Karpas-422 (cell line): ENCODE data around the gene APOBEC2. TPM values are rescaled to one million over a fixed set of nuclear protein-coding genes. Genes with fewer than 3 reads are reported as not detected.

ENCODE experiments used
- DNase-seq: peaks from one replicate; pipeline ENCODE4 v3.0.0-alpha.2; 2015
- H2AFZ ChIP-seq: fragments of 200-600 bp; sonication (generic); 2 replicates; pipeline ENCODE4 v1.6.1; 2014; ENCODE audit warnings: antibody characterized with exemption, low read length, mixed read lengths
- H3K27ac ChIP-seq: fragments of 200-600 bp; sonication (generic); 2 replicates; pipeline ENCODE4 v1.5.1; 2014; ENCODE audit warnings: mild to moderate bottlenecking, low read length, moderate library complexity
- H3K27me3 ChIP-seq: fragments of 200-600 bp; sonication (generic); 2 replicates; pipeline ENCODE4 v1.6.1; 2014; ENCODE audit warnings: low read length, mixed read lengths
- H3K36me3 ChIP-seq: fragments of 200-600 bp; sonication (generic); 2 replicates; pipeline ENCODE4 v1.6.1; 2014; ENCODE audit warnings: low read length, mixed read lengths; ENCODE audit not compliant: insufficient read depth
- H3K4me1 ChIP-seq: fragments of 200-600 bp; sonication (generic); 2 replicates; pipeline ENCODE4 v1.6.1; 2014; ENCODE audit warnings: mild to moderate bottlenecking, low read length, mixed read lengths
- H3K4me2 ChIP-seq: fragments of 200-600 bp; sonication (generic); 2 replicates; pipeline ENCODE4 v1.6.1; 2014; ENCODE audit warnings: low read length, low read depth, mild to moderate bottlenecking; ENCODE audit not compliant: poor library complexity, severe bottlenecking
- H3K4me3 ChIP-seq: fragments of 200-600 bp; sonication (generic); 2 replicates; pipeline ENCODE4 v1.5.1; 2014; ENCODE audit warnings: mild to moderate bottlenecking, antibody characterized with exemption, low read length, mixed read lengths
- H3K79me2 ChIP-seq: fragments of 200-600 bp; sonication (generic); 2 replicates; pipeline ENCODE4 v1.6.1; 2014; ENCODE audit warnings: mild to moderate bottlenecking, low read length, mixed read lengths
- H3K9ac ChIP-seq: fragments of 200-600 bp; sonication (generic); 2 replicates; pipeline ENCODE4 v1.6.0; 2014; ENCODE audit warnings: low read length
- H3K9me2 ChIP-seq: fragments of 200-600 bp; sonication (generic), shearing (Covaris generic); replicated peaks from 2 replicates; pipeline ENCODE4 v1.6.0; 2014; ENCODE audit warnings: mild to moderate bottlenecking, low read length, moderate library complexity; ENCODE audit not compliant: insufficient read depth
- H3K9me3 ChIP-seq: fragments of 300-700, 200-600 bp; sonication (generic); 2 replicates; pipeline ENCODE4 v1.6.1; 2014; ENCODE audit warnings: low read length, mixed read lengths
- H4K20me1 ChIP-seq: fragments of 200-600 bp; sonication (generic); 2 replicates; pipeline ENCODE4 v1.6.1; 2014; ENCODE audit warnings: mild to moderate bottlenecking, antibody characterized with exemption, low read length, low read depth; ENCODE audit not compliant: insufficient read depth
- total RNA-seq: library from RNA; depleted of rRNA; stranded (reverse); fragments of >200 nt; shearing (Covaris generic); gene quantifications from 2 replicates; pipeline ENCODE4 v1.2.3, GENCODE V29; 2014; ENCODE audit warnings: low replicate concordance

The APOBEC2 gene
- total RNA-seq, 1 experiment from 2014 or later: not detected

DNA sequence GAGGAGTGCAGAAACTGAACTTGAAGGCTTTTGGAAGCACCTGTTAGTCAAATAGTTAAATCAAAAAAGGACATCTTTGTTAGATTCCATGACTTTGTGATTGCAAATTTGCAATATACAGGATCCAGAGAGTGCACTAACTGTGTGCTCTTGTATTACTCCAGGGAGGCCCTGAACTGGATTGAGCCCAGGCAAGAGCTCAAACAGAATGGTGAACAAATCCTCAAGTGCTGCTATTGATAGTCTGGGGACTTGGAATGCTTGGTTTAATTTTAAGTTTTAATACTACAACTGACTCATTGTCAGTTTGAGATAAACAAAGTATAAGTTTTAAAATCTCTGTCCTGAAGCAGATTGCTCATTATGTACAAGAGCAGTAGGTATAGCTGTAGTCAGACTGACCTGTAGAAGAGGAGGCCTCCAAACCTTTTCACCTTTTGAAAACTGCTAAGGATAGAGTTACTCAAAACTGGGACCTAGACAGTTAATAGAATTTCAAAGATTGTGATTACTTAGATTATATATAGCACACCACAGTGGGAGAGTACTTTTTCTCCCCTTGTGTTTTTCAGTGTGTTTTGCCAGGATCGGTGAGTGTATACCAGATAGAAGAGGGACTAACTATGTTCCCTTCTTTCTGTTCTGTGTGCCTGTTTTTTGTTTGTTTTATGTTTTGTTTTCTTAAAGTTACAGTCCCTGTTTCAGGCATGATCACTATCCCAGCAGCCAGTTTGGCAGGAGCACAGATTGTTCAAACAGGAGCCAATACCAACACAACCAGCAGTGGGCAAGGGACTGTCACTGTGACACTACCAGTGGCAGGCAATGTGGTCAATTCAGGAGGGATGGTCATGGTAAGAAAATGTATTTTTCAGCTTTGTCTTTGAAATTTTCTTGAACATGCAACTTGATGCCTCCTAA, 38.1 kb downstream of the APOBEC2 start:
- H3K4me3 ChIP-seq: no peak overlapping the region
- peaks cover 64% of the 10 kb centered on the region; the same call in 1 of the 2 replicates for H3K36me3 ChIP-seq
- no peaks in the 10 kb centered on the region for H3K4me1 ChIP-seq
- peaks cover 9% of the 10 kb centered on the region for H3K79me2 ChIP-seq
- H3K27me3 ChIP-seq: no peaks in the 10 kb centered on the region
- no peak overlapping the region for H3K9ac ChIP-seq
- no peak overlapping the region for H3K4me2 ChIP-seq
- H4K20me1 ChIP-seq: no peaks in the 10 kb centered on the region
- no peaks in the 10 kb centered on the region for H3K9me3 ChIP-seq
- no peak overlapping the region for H3K27ac ChIP-seq
- no peak overlapping the region for H2AFZ ChIP-seq
- DNase-seq: no peak
- no peaks in the 10 kb centered on the region for H3K9me2 ChIP-seq

DNA sequence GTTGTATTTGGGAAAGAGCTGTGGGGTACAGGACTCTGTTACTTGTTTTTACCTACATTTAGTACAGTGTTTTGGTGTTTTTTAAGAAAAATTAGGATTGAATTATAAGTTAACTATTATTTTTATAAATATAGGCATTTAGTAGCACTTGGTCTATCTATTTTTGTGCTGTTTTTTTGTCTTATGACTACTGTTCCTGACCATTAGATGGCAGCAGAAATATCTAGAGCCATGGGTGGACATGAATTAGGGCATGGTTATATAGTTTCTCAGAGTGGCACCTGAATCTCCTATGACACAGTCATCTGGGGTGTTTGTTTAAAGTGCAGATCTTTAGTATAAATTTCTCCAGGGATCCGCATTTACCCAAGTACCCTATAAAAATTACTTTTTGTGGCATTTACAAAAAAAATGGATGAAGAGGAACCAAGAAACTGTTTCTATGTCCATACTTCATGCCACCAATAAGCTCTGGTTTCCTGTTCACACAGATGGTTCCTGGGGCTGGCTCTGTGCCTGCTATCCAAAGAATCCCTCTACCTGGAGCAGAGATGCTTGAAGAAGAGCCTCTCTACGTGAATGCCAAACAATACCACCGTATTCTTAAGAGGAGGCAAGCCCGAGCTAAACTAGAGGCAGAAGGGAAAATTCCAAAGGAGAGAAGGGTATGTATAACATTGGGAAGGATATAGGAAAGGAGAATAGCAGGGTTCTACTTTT, 39.6 kb downstream of the APOBEC2 start:
- Histone ChIP-seq H3K27ac (no peak overlapping the region), H3K9me2 (no peaks in the 10 kb centered on the region), H3K9ac (no peak overlapping the region), H3K4me3 (no peak overlapping the region), H3K4me1 (no peaks in the 10 kb centered on the region), H2AFZ (no peak overlapping the region), H3K36me3 (peaks cover 63% of the 10 kb centered on the region; the same call in 1 of the 2 replicates), H3K79me2 (peaks cover 4% of the 10 kb centered on the region; the same call in 1 of the 2 replicates), H3K27me3 (no peaks in the 10 kb centered on the region), H3K9me3 (no peaks in the 10 kb centered on the region), H4K20me1 (no peaks in the 10 kb centered on the region), H3K4me2 (no peak overlapping the region)
- DNase-seq: peak; percentile 58

DNA sequence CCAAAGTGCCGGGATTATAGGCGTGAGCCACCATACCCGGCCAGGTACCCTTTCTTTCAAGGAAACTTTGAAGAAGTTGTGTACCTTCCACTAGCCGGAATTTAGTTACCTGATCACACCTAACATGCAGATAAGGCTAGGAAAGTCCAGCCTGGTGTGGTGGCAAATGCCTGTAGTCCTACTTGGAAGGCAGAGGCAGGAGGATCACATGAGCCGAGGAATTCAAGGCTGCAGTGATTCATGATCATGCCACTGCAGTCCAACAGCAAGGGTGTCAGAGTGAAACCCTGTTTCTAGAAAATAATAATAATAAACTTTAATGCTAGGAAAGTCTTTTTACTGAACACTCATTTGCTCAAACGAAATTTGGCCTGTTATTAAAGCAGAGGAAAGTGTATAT, 40.7 kb downstream of the APOBEC2 start:
- Histone ChIP-seq H3K9ac (no peak overlapping the region), H4K20me1 (no peaks in the 10 kb centered on the region), H3K9me2 (no peaks in the 10 kb centered on the region), H3K27me3 (no peaks in the 10 kb centered on the region), H3K4me2 (no peak overlapping the region), H2AFZ (no peak overlapping the region), H3K4me3 (no peak overlapping the region), H3K79me2 (no peaks in the 10 kb centered on the region; the same call in 1 of the 2 replicates), H3K9me3 (no peaks in the 10 kb centered on the region), H3K27ac (no peak overlapping the region), H3K4me1 (no peaks in the 10 kb centered on the region), H3K36me3 (peaks cover 74% of the 10 kb centered on the region; the same call in 1 of the 2 replicates)
- DNase-seq: no peak

DNA sequence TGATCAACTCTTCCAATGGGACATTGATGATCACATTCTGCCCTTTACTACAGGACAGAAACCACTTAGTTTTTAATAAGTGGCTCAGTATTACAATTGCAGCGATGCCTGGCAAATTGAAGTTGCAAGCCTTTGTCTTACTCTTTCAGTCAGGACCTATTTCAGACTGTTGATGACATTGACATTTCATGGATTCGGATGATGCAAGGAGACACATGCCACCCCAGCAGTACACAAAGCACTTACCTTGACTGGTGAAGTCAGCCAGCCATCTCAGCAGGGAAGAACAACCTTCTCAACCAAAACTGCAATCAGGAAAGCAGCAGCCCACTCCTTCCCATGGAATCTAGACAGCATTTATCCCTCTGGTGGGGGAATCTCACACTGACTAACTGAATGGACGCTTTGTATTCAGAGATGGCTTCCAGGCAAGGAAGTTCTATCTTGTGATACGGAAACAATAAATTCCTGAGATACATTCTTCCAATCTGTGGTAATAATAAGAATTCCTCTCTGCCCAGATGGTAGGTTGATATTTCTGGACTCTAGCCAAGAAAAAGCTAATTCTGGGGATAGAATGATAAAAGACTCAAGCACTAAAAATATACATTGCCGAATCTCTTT, 44.6 kb downstream of the APOBEC2 start:
- Histone ChIP-seq H3K27ac (no peak overlapping the region), H3K4me1 (no peaks in the 10 kb centered on the region), H3K9me2 (no peaks in the 10 kb centered on the region), H3K79me2 (no peaks in the 10 kb centered on the region; the same call in 1 of the 2 replicates), H3K27me3 (no peaks in the 10 kb centered on the region), H3K36me3 (peaks cover 69% of the 10 kb centered on the region; the same call in 1 of the 2 replicates), H3K9me3 (no peaks in the 10 kb centered on the region), H2AFZ (no peak overlapping the region), H3K4me2 (no peak overlapping the region), H3K4me3 (no peak overlapping the region), H3K9ac (no peak overlapping the region), H4K20me1 (no peaks in the 10 kb centered on the region)
- no peak for DNase-seq

DNA sequence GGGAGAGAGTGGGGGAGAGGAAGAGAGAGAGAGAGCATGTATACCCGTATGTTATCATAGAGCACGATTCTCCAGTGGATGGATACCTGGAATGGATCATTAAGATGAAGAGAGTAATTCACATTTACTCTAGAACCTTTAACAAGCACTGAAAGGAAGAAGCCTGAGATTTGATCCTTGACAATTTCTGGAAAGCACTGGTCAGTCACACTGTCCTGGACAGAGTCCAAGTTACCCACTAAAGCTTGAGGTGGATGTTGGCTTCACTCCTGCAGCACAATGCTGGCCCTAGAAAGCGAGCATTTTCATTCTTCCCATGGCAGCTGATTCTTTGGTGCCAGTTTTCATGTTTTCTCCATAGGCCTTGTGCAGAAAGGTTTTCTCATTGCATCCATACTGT, 45.4 kb downstream of the APOBEC2 start:
- no peak overlapping the region for H3K4me2 ChIP-seq
- H2AFZ ChIP-seq: no peak overlapping the region
- H3K9ac ChIP-seq: no peak overlapping the region
- H3K27me3 ChIP-seq: no peaks in the 10 kb centered on the region
- no peaks in the 10 kb centered on the region; the same call in 1 of the 2 replicates for H3K79me2 ChIP-seq
- H3K9me2 ChIP-seq: no peaks in the 10 kb centered on the region
- no peak overlapping the region for H3K27ac ChIP-seq
- no peaks in the 10 kb centered on the region for H3K9me3 ChIP-seq
- peaks cover 62% of the 10 kb centered on the region; the same call in 1 of the 2 replicates for H3K36me3 ChIP-seq
- no peaks in the 10 kb centered on the region for H4K20me1 ChIP-seq
- H3K4me1 ChIP-seq: no peaks in the 10 kb centered on the region
- no peak overlapping the region for H3K4me3 ChIP-seq
- DNase-seq: no peak

DNA sequence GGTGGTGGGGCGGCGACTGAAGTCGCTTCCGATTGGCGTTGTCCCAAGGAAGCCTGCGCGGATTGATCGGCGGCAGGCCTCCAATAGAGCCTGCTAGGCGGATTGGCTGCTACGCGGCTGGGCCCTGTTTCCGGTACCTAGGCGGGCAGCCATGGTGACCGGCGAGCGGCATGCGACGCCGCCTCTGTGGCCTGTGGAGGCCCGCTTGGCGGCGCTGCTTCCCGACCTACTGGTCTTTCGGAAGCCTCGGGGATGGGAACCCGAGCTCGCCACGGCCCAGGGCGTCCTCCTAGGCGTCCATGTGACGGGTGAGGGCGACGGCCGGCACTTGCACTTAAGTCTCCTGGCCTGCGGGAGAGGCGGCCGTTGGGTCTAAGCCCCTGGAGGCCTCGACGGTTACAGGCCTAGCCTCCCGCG, 47.9 kb downstream of the APOBEC2 start:
- DNase-seq: no peak
- Histone ChIP-seq H4K20me1 (no peaks in the 10 kb centered on the region), H3K4me3 (no peak overlapping the region), H3K27ac (no peak overlapping the region), H3K4me1 (no peaks in the 10 kb centered on the region), H3K9me3 (no peaks in the 10 kb centered on the region), H3K9ac (no peak overlapping the region), H3K27me3 (no peaks in the 10 kb centered on the region), H3K4me2 (no peak overlapping the region), H3K36me3 (peaks cover 41% of the 10 kb centered on the region; the same call in 1 of the 2 replicates), H3K9me2 (no peaks in the 10 kb centered on the region), H3K79me2 (no peaks in the 10 kb centered on the region; the same call in 1 of the 2 replicates), H2AFZ (no peak overlapping the region)

DNA sequence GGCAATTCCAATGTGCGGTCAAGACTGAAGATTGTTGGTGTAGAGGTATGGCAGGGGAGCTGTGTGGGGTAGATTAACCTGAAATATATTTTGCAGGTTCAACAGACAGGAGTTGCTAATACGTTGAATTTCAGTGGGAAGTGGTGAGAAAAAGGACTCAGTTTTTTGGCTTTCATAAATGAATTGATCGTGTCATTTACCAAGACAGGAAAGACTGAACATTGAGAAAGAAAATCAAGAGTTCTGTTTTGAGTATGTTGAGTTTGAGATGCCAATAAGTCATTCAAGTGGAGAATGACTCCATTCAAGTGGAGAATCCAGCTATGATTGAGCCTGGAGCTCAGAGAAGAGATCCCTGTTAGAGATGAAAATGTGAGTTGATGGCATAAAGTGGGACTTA, 50.8 kb downstream of the APOBEC2 start:
- H3K79me2 ChIP-seq: no peaks in the 10 kb centered on the region
- no peak overlapping the region for H2AFZ ChIP-seq
- H3K27ac ChIP-seq: no peak overlapping the region
- no peaks in the 10 kb centered on the region for H3K9me2 ChIP-seq
- no peak overlapping the region for H3K4me2 ChIP-seq
- no peaks in the 10 kb centered on the region for H3K9me3 ChIP-seq
- peaks cover 16% of the 10 kb centered on the region; the same call in 1 of the 2 replicates for H3K36me3 ChIP-seq
- no peak overlapping the region for H3K9ac ChIP-seq
- no peaks in the 10 kb centered on the region for H3K27me3 ChIP-seq
- no peak overlapping the region for H3K4me3 ChIP-seq
- no peak for DNase-seq
- H4K20me1 ChIP-seq: no peaks in the 10 kb centered on the region
- H3K4me1 ChIP-seq: no peaks in the 10 kb centered on the region

DNA sequence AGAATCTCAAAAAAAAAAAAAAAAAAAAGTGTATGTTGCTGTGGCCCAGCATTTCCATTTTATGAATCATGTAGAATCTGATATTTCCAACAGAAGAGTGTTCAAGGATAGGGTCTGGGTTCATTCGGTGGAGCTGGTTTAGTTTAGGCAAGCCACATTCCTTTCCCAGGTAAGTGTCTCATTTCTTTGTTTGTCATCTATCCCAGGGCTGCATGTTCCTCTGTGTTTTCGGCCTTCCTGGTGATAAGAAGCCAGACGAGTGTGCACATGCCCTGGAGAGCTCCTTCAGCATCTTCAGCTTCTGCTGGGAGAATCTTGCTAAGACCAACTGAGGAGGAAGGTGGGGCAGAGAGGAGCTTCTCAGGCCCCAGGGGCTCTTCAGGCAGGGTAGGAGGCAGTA, 58.0 kb downstream of the APOBEC2 start:
- Histone ChIP-seq H3K27me3 (no peaks in the 10 kb centered on the region), H3K27ac (no peak overlapping the region), H3K9ac (no peak overlapping the region), H2AFZ (no peak overlapping the region), H3K9me2 (no peaks in the 10 kb centered on the region), H4K20me1 (no peaks in the 10 kb centered on the region), H3K4me1 (no peaks in the 10 kb centered on the region), H3K4me2 (no peak overlapping the region), H3K9me3 (no peaks in the 10 kb centered on the region), H3K4me3 (no peak overlapping the region), H3K79me2 (no peaks in the 10 kb centered on the region), H3K36me3 (no peaks in the 10 kb centered on the region)
- DNase-seq: no peak
